ENCODE data around the gene CDC42BPB.
"Not testable (repeated sequence)": the region's sequence is repeated elsewhere in the genome, so short reads cannot be mapped to it uniquely, and the experiment has no call there.

The CDC42BPB gene

GRCh38 chr14:103071544-103072251 is 14.3 kb upstream of the CDC42BPB start:
- no peak for DNase-seq

DNA sequence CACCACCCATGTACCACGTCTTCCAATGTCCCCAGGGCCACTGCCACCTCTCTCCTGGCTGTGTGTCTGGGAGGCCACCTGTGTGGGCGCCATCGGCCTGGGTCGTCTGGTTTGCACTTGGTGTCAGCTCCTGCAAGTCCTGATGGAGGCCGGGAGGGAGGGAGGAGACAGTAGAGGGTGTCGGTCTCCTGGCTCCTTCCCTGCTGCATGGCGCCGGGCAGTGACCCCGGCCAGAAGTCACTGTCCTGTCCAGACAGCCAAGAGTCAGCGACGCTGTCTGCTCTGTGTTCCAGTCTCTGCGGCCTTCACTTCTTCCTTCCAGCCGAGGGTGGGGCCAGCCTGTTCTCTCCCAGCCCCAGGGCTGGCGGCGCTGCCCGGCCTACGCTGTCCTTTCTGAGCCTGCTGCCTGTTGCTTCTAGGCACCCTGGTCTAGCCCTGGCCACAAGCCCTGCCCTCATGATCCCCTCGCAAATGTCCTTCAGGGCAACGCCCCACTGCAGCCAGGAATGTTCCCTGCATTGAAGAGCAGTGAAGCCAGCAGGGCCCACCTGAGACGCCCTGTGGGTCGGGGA is 13.7 kb upstream of the CDC42BPB start:
- DNase-seq, result no peak

GRCh38 chr14:103070263-103070885 is 13.0 kb upstream of the CDC42BPB start:
- no peak for DNase-seq

GRCh38 chr14:103068351-103069073 is 11.2 kb upstream of the CDC42BPB start:
- DNase-seq, result no peak

DNA sequence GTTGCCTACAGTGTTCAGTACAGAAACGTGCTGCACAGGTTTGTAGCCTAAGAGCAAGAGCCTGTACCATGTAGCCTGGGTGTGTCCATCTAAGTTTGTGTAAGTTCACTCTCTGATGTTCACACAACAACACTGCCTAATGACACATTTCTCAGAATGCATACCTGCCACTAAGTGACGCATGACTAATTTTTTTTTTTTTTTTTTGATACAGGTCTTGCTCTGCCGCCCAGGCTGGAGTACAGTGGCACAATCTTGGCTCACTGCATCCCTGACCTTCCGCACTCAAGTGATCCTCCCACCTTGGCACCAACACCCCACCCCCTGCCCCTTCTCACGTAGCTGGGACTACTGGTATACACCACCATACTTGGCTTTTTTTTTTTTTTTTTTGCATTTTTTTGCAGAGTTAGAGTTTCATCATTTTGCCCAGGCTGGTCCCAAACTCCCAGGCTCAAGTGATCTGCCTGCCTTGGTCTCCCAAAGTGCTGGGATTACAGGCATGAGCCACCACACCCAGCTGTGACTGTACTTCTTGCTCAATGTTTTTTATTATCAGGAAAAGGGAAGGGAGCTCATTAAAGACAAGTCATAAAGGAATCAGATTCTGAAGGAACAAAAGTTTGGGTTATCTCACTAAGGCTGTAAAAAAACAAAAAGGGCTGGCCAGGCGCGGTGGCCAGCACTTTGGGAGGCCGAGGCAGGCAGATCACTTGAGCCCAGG is 10.0 kb upstream of the CDC42BPB start:
- DNase-seq, result no peak

DNA sequence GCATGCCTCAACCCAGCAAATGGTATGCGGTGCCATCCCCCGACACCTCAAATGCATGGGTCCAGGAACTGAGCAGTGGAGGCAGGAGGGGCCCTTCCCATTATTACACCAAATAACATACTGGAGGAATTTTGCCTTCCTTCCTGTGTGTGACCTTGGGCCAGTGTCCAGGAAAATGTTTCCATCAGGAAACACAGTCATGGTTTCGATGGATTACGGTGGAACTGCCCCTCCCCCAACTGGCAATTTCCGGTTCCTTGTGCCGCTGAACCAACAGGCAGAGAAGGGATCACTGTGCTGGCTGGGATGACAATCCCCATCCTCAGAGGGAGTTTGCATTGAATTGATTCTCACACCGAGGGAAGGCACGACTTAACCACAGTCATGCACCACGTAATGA is 9.1 kb upstream of the CDC42BPB start:
- no peak for DNase-seq

- no peak for DNase-seq
These were observed 8.5 kb upstream of the CDC42BPB start for GRCh38 chr14:103065861-103066260.

GRCh38 chr14:103064978-103065377 is 7.6 kb upstream of the CDC42BPB start:
- no peak for DNase-seq

- no peak for DNase-seq
These were observed 7.1 kb upstream of the CDC42BPB start for GRCh38 chr14:103064436-103064835.

- DNase-seq, result no peak
These were observed 4.2 kb upstream of the CDC42BPB start for GRCh38 chr14:103061482-103061976.

DNA sequence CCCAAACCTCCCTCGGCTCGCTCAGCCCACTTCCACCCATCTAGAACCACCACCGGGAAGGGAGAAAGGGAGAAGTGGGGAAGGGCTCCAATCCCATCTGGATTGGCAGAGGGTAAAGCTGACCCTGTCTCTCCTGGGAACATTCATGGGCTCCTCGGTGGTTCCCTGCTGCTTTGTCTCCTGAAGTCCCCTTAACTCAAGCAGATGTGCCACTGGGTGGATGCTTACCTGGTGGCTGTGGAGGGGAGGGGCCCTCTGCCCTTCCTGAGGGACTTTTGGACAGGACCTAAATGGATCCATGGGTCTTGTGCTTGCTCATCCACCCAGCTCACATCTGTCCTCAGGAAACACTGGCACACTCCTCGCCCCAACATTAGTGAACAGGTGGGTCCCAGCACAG is 2.2 kb upstream of the CDC42BPB start:
- DNase-seq, result no peak

DNA sequence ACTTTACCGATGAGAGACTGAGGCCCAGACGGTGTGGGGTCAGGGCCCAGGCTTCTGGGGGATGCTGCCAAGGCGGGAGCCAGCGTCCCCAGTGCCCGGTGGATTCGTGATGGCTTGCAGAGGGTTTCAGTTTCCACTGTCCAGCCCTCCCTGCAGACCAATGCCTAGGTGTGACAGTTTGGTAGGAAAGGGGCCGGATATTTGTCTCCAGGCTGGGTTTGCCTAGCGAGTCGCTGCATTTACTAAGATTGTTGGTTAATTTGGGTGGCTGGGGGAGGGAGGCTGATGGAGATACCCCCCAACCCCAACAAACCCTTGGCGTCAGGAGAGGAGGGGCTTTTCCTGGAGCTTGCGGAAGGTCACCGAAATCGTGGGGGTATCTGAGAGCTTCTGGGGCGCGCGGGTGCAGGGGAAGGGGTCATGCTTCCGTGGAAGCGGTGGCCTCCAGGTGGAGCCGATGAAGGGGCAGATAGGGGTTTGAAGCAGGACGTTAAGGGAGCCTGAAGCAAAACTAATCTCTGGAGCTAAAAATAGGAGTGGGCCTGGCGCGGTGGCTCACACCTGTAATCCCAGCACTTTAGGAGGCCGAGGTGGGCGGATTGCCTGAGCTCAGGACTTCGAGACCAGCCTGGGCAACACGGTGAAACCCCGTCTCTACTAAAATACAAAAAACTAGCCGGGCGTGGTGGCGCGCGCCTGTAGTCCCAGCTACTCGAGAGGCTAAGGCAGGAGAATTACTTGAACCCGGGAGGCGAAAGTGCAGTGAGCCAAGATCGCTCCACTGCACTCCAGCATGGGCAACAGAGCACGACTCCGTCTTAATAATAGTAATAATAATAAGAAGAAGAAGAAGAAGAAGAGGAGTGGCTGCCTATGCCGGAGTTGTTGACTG is 1.1 kb upstream of the CDC42BPB start:
- no peak for DNase-seq

- no peak for DNase-seq
These were observed 349 bp downstream of the CDC42BPB start for GRCh38 chr14:103057028-103057371.

GRCh38 chr14:103056322-103057027 is 874 bp downstream of the CDC42BPB start:
- DNase-seq, result no peak

DNA sequence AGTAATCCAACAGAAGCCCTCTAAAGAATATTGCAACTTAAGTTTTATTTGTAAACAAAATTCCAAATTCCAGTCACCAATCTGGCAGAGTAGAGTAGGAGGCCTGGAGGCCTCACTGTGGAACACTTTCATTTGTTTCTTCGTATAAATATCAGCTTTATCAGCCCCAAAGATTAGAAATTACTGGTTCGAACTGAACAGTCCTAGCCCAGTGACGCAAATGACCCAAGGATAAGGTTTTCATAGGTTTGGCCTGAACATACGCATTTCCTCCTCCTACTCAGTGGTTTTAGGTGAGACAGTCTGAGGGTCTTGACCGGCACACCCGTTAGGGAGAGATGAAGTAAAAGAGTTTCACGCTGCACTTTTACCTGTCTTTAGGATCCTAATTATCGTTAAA is 1.7 kb downstream of the CDC42BPB start:
- DNase-seq, result no peak

DNA sequence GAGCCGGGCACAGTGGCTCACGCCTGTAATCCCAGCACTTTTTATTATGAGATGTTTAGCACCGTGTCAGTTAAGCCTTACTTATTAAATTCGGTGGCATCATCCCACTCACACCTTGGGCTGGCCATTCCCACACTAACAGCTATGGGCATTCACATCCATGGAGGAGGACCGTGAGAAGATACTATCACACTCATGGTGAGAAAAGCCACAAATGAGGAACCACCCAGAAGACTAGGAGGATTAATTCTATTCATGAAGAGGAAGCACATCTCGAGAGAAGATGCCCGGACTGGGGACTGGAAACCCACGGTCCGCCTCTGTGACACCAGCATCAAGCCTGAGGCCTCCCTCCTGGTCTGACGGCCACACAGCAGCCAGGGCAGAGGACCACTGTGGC is 4.9 kb downstream of the CDC42BPB start:
- no peak for DNase-seq

- no peak for DNase-seq
These were observed 6.4 kb downstream of the CDC42BPB start for GRCh38 chr14:103050935-103051334.

DNA sequence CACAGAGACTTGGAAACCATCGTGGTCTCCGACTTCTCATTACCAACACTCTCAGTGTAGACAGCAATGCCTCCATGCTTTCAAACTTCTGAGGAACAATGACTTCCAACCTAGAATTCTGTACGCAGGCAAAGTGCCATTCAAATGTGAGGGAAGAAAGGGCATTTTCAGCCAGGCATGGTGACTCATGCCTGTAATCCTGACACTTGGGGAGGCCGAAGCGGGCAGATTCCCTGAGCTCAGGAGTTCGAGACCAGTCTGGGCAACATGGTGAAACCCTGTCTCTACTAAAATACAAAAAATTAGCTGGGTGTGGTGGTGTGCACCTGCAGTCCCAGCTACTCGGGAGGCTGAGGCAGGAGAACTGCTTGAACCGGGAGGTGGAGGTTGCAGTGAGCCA is 9.9 kb downstream of the CDC42BPB start:
- not testable (repeated sequence) for DNase-seq

DNA sequence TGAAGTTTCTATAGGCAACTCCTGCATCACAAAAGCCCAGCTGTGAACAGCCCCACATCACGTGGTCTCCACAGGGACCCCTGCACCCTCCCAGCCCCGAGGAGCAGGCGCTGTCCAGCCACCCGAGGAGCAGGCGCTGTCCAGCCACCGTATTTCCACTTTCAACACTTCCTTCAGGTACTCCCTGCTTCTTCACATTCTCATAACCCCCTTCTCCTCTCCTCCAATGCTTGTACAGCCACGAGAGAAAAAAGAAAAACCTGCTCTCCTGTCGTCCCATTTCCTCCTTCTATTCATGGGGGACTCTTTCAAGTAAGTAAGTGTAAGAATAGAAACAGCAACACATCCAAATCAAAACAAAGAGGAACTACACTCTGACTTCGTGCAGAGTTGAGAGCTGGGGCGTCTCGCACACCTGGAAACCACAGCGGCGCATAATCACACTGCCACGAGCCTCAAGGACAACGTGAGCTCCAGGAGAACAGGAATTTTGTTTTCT is 11.9 kb downstream of the CDC42BPB start:
- DNase-seq, result peak; percentile 64

DNA sequence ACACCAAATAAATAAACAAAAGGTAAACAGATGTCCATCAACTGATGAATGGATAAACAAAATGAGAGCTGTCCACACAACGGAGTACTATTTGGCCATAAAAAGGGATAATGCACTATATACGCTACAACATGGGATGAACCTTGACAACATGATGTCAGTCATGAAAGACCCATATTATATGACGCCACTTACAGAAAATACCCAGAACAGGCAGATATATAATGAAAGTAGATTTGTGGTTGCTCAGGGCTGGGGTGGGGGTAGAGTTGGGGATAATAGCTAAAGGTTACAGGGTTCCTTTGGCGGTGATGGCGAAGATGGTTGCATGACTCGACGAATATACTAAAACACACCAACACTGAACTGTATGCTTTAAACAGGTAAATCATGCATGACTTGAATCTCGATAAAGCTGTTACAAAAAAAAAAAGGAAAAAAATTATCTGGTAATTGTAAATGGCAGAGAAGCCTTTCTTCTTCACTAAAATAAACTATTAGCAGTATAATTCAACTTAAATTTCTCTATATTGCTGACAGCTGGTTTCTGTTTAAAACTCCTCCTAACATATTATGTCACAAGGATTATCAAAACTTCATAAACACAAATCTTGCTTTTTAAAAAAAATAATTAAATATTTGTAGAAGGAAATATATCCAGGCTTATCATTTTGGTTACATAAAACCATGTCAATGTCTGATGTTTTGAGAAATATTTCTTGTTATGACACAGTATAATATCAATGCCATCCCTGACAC is 13.9 kb downstream of the CDC42BPB start:
- DNase-seq, result no peak

All from RPMI8226 (cell line).